ENCODE measurements around the gene CDV3. TPM values are rescaled to one million over a fixed set of nuclear protein-coding genes. Genes with fewer than 3 reads are reported as not detected.

The CDV3 gene
- total RNA-seq, 2 experiments from 2014 or later = 170 to 181 TPM

GRCh38 chr3:133620066-133620784 lies 46.7 kb downstream of the CDV3 start:
- H3K36me3 Mint-ChIP-seq (ENCODE audit: low read depth) = peaks cover 55% of the 10 kb centered on the region

GRCh38 chr3:133627789-133628188 lies 54.3 kb downstream of the CDV3 start:
- peaks cover 3% of the 10 kb centered on the region for H3K4me1 Mint-ChIP-seq (ENCODE audit: low read depth)
- intact Hi-C loops (cut with micrococcal nuclease) = loop anchor here (2.0 kb wide), 1 partner anchor 19 kb away; no protein-coding TSS in a partner anchor
- H3K4me3 Mint-ChIP-seq = no peak overlapping the region
- H3K27me3 Mint-ChIP-seq (ENCODE audit: low read depth) = no peaks in the 10 kb centered on the region
- H3K9me3 Mint-ChIP-seq = no peaks in the 10 kb centered on the region
- CTCF ChIA-PET = no interaction called here
- DNase-seq = no peak
- H3K27ac Mint-ChIP-seq = no peak overlapping the region
- peaks cover 50% of the 10 kb centered on the region for H3K36me3 Mint-ChIP-seq (ENCODE audit: low read depth)

More at GRCh38 chr3:133620066-133620784, 46.7 kb downstream of the CDV3 start:
- H3K27me3 Mint-ChIP-seq (ENCODE audit: low read depth) = no peaks in the 10 kb centered on the region
- no peak overlapping the region for H3K27ac Mint-ChIP-seq
- no peak for DNase-seq
- H3K9me3 Mint-ChIP-seq = no peaks in the 10 kb centered on the region
- H3K4me3 Mint-ChIP-seq = no peak overlapping the region
- no peaks in the 10 kb centered on the region for H3K4me1 Mint-ChIP-seq (ENCODE audit: low read depth)
- intact Hi-C loops (cut with micrococcal nuclease) = no loop called here
- CTCF ChIA-PET = interaction anchor here (1.1 kb wide), 1 partner anchor 14 kb away, joined by 4 read pairs; no protein-coding TSS in a partner anchor

GRCh38 chr3:133629146-133629545 lies 55.7 kb downstream of the CDV3 start:
- no peak overlapping the region for H3K27ac Mint-ChIP-seq
- no peak for DNase-seq
- no peaks in the 10 kb centered on the region for H3K9me3 Mint-ChIP-seq
- intact Hi-C loops (cut with micrococcal nuclease) = no loop called here
- no peaks in the 10 kb centered on the region for H3K27me3 Mint-ChIP-seq (ENCODE audit: low read depth)
- H3K36me3 Mint-ChIP-seq (ENCODE audit: low read depth) = peaks cover 52% of the 10 kb centered on the region
- peaks cover 3% of the 10 kb centered on the region for H3K4me1 Mint-ChIP-seq (ENCODE audit: low read depth)
- CTCF ChIA-PET = no interaction called here
- H3K4me3 Mint-ChIP-seq = no peak overlapping the region

- Mint-ChIP-seq H3K36me3 (ENCODE audit: low read depth) (peaks cover 58% of the 10 kb centered on the region), H3K4me1 (ENCODE audit: low read depth) (peaks cover 3% of the 10 kb centered on the region), H3K9me3 (no peaks in the 10 kb centered on the region), H3K4me3 (no peak overlapping the region), H3K27ac (no peak overlapping the region), H3K27me3 (ENCODE audit: low read depth) (no peaks in the 10 kb centered on the region)
- DNase-seq = no peak
- CTCF ChIA-PET = no interaction called here
- intact Hi-C loops (cut with micrococcal nuclease) = no loop called here
Measured at GRCh38 chr3:133633439-133633838, 60.0 kb downstream of the CDV3 start.

Other genes with a start within 250 kb of the CDV3 start
- not detected for gene BFSP2, start 173.6 kb upstream of the CDV3 start, total RNA-seq
- gene TOPBP1, start 88.3 kb downstream of the CDV3 start, total RNA-seq = 10 to 100 TPM; 65.4 to 65.8 TPM
- under 1 TPM; 0.07 to 0.52 TPM for gene TF, start 172.7 kb downstream of the CDV3 start, total RNA-seq
- gene SRPRB, start 232.1 kb downstream of the CDV3 start, total RNA-seq = 10 to 100 TPM; 55.0 to 56.8 TPM

Data from activated naive CD4-positive, alpha-beta T cell treated with anti-CD3 and anti-CD28 coated beads for 36 hours (primary cell).